Common myeloid progenitor, CD34-positive (primary cell): Measurements from ENCODE around the gene VPS33A.

ENCODE experiments used
- CTCF ChIA-PET: fragments of 350-600 bp; sonication (Branson Sonifier 250); formaldehyde crosslinking; loops from one replicate; lab custom pipeline; 2021; ENCODE audit warnings: antibody characterized with exemption; lab: Charles Lee
- POLR2A ChIA-PET: fragments of 350-600 bp; sonication (Branson Sonifier 250); formaldehyde crosslinking; loops from one replicate; lab custom pipeline; 2021; ENCODE audit warnings: antibody characterized with exemption; lab: Charles Lee
- DNase-seq, 3 donors: peaks; one replicate each; pipeline versions ENCODE4 v3.0.0 to v3.0.0-alpha.2; 2013
- H3K27ac ChIP-seq, 2 experiments: 1 replicate in 1 of 2; 2 replicates in 1 of 2; pipeline ENCODE4 v1.7.0; 2013; ENCODE audit warnings: inconsistent platforms in 2 of 2, low read length in 2 of 2, mild to moderate bottlenecking in 2 of 2, low read depth in 1 of 2, moderate library complexity in 1 of 2; ENCODE audit not compliant: severe bottlenecking in 2 of 2, insufficient read depth in 1 of 2, poor library complexity in 1 of 2
- H3K27me3 ChIP-seq, 5 experiments: replicated peaks in 2 of 5; 1 replicate in 3 of 5; 2 replicates in 2 of 5; pipeline versions ENCODE4 v1.6.1 to v1.7.0; 2013; ENCODE audit warnings: low read length in 4 of 5, mild to moderate bottlenecking in 2 of 5, moderate library complexity in 2 of 5, inconsistent platforms in 1 of 5; ENCODE audit not compliant: insufficient read depth in 5 of 5, control insufficient read depth in 4 of 5
- H3K36me3 ChIP-seq, 4 experiments: 1 replicate in 2 of 4; 2 replicates in 2 of 4; pipeline versions ENCODE4 v1.6.1 to v1.7.0; 2013; ENCODE audit warnings: low read length in 3 of 4, control low read depth in 1 of 4, mild to moderate bottlenecking in 1 of 4; ENCODE audit not compliant: control insufficient read depth in 4 of 4, insufficient read depth in 4 of 4
- H3K4me1 ChIP-seq, 4 experiments: 1 replicate in 3 of 4; 2 replicates in 1 of 4; pipeline versions ENCODE4 v1.6.1 to v1.7.1; 2013; ENCODE audit warnings: low read length in 3 of 4, mild to moderate bottlenecking in 3 of 4, control low read depth in 1 of 4, inconsistent platforms in 1 of 4, moderate library complexity in 1 of 4; ENCODE audit not compliant: control insufficient read depth in 4 of 4, insufficient read depth in 4 of 4; ENCODE audit errors: control extremely low read depth in 1 of 4
- H3K4me3 ChIP-seq, 7 experiments: 1 replicate in 4 of 7; 2 replicates in 3 of 7; pipeline versions ENCODE4 v1.5.1 to v1.7.0; 2013; ENCODE audit warnings: mild to moderate bottlenecking in 7 of 7, low read length in 6 of 7, moderate library complexity in 6 of 7, inconsistent platforms in 2 of 7, low read depth in 2 of 7, control low read depth in 1 of 7; ENCODE audit not compliant: insufficient read depth in 4 of 7, control insufficient read depth in 1 of 7; ENCODE audit errors: extremely low read depth in 1 of 7
- H3K9me3 ChIP-seq, 5 experiments: 1 replicate in 4 of 5; 2 replicates in 1 of 5; pipeline versions ENCODE4 v1.6.1 to v1.7.1; 2013; ENCODE audit warnings: low read length in 4 of 5, mild to moderate bottlenecking in 2 of 5, inconsistent platforms in 1 of 5, low read depth in 1 of 5, moderate library complexity in 1 of 5; ENCODE audit not compliant: control insufficient read depth in 4 of 5, insufficient read depth in 2 of 5; ENCODE audit errors: control extremely low read depth in 1 of 5
- WGBS: methylation state at CpG from one replicate; pipeline ENCODE4 v1.1.5; 2013; ENCODE audit not compliant: insufficient coverage; 5-methylcytosine and 5-hydroxymethylcytosine counted together

VPS33A gene

GRCh38 chr12:122291431-122291830 lies 25.1 kb upstream of the VPS33A start:
- Histone ChIP-seq H3K9me3 (peaks cover 0 to 2% (median 0%) of the 10 kb centered on the region in 5 experiments), H3K27me3 (no peaks in the 10 kb centered on the region), H3K4me1 (no peaks in the 10 kb centered on the region), H3K4me3 (no peak overlapping the region), H3K36me3 (peaks cover 5 to 25% (median 12%) of the 10 kb centered on the region in 4 experiments), H3K27ac (no peak overlapping the region)
- CTCF ChIA-PET, result no interaction called here
- no peak for DNase-seq
- POLR2A ChIA-PET, result no interaction called here
- WGBS, result 93% methylated on average over 5 of the region's 8 CpGs

- CTCF ChIA-PET, result no interaction called here
- no peak for DNase-seq
- H3K36me3 ChIP-seq, result peaks cover 3 to 28% (median 12%) of the 10 kb centered on the region in 4 experiments
- WGBS, result no CpG with 5 or more reads among the region's 5 CpGs
- no peaks in the 10 kb centered on the region for H3K4me1 ChIP-seq
- H3K4me3 ChIP-seq, result no peak overlapping the region
- POLR2A ChIA-PET, result no interaction called here
- no peak overlapping the region for H3K27ac ChIP-seq
- H3K27me3 ChIP-seq, result no peaks in the 10 kb centered on the region
- no peaks in the 10 kb centered on the region for H3K9me3 ChIP-seq
Observed at GRCh38 chr12:122283680-122284079, 17.4 kb upstream of the VPS33A start.

GRCh38 chr12:122282061-122282460 lies 15.8 kb upstream of the VPS33A start:
- no peak for DNase-seq
- WGBS, result 86% methylated on average over 2 of the region's 4 CpGs
- POLR2A ChIA-PET, result interaction anchor here (0.6 kb wide), 1 partner anchor 146 kb away, joined by 3 read pairs; no protein-coding TSS in a partner anchor

GRCh38 chr12:122276242-122276641 lies 9.9 kb upstream of the VPS33A start:
- 96% methylated on average over 2 of the region's 7 CpGs for WGBS
- H3K36me3 ChIP-seq, result peaks cover 6 to 45% (median 22%) of the 10 kb centered on the region in 4 experiments

More at GRCh38 chr12:122282061-122282460, 15.8 kb upstream of the VPS33A start:
- CTCF ChIA-PET, result interaction anchor here (0.6 kb wide), 1 partner anchor 107 kb away, joined by 3 read pairs; no protein-coding TSS in a partner anchor
- H3K27ac ChIP-seq, result no peak overlapping the region
- H3K9me3 ChIP-seq, result no peaks in the 10 kb centered on the region
- H3K36me3 ChIP-seq, result peaks cover 6 to 27% (median 17%) of the 10 kb centered on the region in 4 experiments
- no peaks in the 10 kb centered on the region for H3K27me3 ChIP-seq
- no peak overlapping the region for H3K4me3 ChIP-seq
- no peaks in the 10 kb centered on the region for H3K4me1 ChIP-seq

GRCh38 chr12:122275459-122275858 lies 9.2 kb upstream of the VPS33A start:
- Histone ChIP-seq H3K27ac (no peak overlapping the region), H3K36me3 (peaks cover 6 to 39% (median 21%) of the 10 kb centered on the region in 4 experiments), H3K4me1 (peaks cover 0 to 1% (median 0%) of the 10 kb centered on the region in 4 experiments), H3K9me3 (no peaks in the 10 kb centered on the region), H3K27me3 (no peaks in the 10 kb centered on the region), H3K4me3 (no peak overlapping the region)
- CTCF ChIA-PET, result no interaction called here
- WGBS, result 100% methylated on average over 1 of the region's 8 CpGs
- DNase-seq, result no peak
- POLR2A ChIA-PET, result interaction anchor here (0.7 kb wide), 1 partner anchor 124 kb away, joined by 3 read pairs; no protein-coding TSS in a partner anchor

More at GRCh38 chr12:122276242-122276641, 9.9 kb upstream of the VPS33A start:
- peak; percentile 13 to 63 (median 55) for DNase-seq
- H3K4me1 ChIP-seq, result peaks cover 0 to 1% (median 0%) of the 10 kb centered on the region in 4 experiments
- H3K27me3 ChIP-seq, result no peaks in the 10 kb centered on the region
- no peak overlapping the region for H3K4me3 ChIP-seq
- no peaks in the 10 kb centered on the region for H3K9me3 ChIP-seq
- no peak overlapping the region for H3K27ac ChIP-seq
- ChIA-PET POLR2A (interaction anchor here (0.7 kb wide), 1 partner anchor 123 kb away, joined by 3 read pairs; no protein-coding TSS in a partner anchor), CTCF (no interaction called here)

GRCh38 chr12:122265886-122266229 lies 436 bp downstream of the VPS33A start:
- Histone ChIP-seq H3K4me1 (peaks cover 11 to 16% (median 13%) of the 10 kb centered on the region in 4 experiments), H3K4me3 (peak overlapping the region; percentile 76 to 99 (median 91)), H3K27ac (peak overlapping the region; percentile 88 to 94), H3K9me3 (no peaks in the 10 kb centered on the region), H3K27me3 (no peaks in the 10 kb centered on the region), H3K36me3 (peaks cover 2 to 22% (median 11%) of the 10 kb centered on the region in 4 experiments)
- under 1% methylated on average over 16 of the region's 17 CpGs for WGBS
- ChIA-PET CTCF (no interaction called here), POLR2A (interaction anchor here (1.4 kb wide), 1 partner anchor 40 kb away, joined by 3 read pairs; the partner anchor contains the start of gene DIABLO)
- DNase-seq, result peak in 1 of 3 donors; percentile 8

GRCh38 chr12:122265476-122265875 lies 818 bp downstream of the VPS33A start:
- H3K27me3 ChIP-seq, result no peaks in the 10 kb centered on the region
- ChIA-PET CTCF (no interaction called here), POLR2A (interaction anchor here (1.4 kb wide), 1 partner anchor 40 kb away, joined by 3 read pairs; the partner anchor contains the start of gene DIABLO)
- WGBS, result no CpG with 5 or more reads among the region's 1 CpG
- no peaks in the 10 kb centered on the region for H3K9me3 ChIP-seq
- peaks cover 11 to 16% (median 13%) of the 10 kb centered on the region in 4 experiments for H3K4me1 ChIP-seq
- peak overlapping the region; percentile 76 to 99 (median 91) for H3K4me3 ChIP-seq
- DNase-seq, result peak in 2 of 3 donors; percentile 30 to 45
- H3K27ac ChIP-seq, result peak overlapping the region; percentile 88 to 94
- H3K36me3 ChIP-seq, result peaks cover 2 to 24% (median 11%) of the 10 kb centered on the region in 4 experiments
